Measurements from ENCODE around the gene PSMB3. TPM values are rescaled to one million over a fixed set of nuclear protein-coding genes. Genes with fewer than 3 reads are reported as not detected.

Gene PSMB3
- total and polyA plus RNA-seq, 9 donors = 70.3 to 159 (median 77.1) TPM

DNA sequence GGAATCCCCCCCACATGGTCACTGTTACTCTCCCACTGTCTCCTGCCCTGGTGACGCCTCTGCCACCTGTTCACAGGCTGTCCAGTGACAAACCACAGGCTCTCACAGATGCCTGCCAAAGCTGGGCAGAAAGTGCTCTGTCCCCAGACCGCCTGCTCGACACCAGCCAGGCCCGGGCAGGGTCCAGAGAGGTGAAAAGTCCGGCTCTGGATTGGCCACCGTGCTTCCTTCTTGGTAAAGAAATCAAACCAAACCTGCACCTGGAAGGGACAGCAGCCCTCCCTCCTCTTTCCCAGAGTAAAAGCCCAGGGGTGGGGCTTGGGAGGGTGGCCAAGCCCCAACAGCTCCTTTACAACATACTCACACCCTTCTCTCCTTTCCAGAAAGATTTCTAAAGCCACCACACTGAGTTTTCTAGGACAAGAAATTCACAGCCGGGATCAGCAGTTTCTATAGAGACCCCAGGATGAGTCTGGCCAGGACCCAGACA is 10.6 kb upstream of the PSMB3 start:
- Histone ChIP-seq H3K27ac (ENCODE audit: low read length) (peak overlapping the region; percentile 98), H3K9me3 (replicated peaks; ENCODE audit: control insufficient read depth, low read depth, low read length) (no peaks in the 10 kb centered on the region), H3K4me3 (ENCODE audit: low read length) (no peak overlapping the region), H3K36me3 (ENCODE audit: control insufficient read depth, insufficient read depth, low read length) (peaks cover 29% of the 10 kb centered on the region), H3K27me3 (ENCODE audit: control insufficient read depth, insufficient read depth, low read length) (no peaks in the 10 kb centered on the region), H3K4me1 (ENCODE audit: control insufficient read depth, insufficient read depth, low read length) (peaks cover 59% of the 10 kb centered on the region)
- 13% methylated on average over 4 of the region's 7 CpGs for WGBS (ENCODE audit: insufficient coverage)
- peak; percentile 93 for DNase-seq

DNA sequence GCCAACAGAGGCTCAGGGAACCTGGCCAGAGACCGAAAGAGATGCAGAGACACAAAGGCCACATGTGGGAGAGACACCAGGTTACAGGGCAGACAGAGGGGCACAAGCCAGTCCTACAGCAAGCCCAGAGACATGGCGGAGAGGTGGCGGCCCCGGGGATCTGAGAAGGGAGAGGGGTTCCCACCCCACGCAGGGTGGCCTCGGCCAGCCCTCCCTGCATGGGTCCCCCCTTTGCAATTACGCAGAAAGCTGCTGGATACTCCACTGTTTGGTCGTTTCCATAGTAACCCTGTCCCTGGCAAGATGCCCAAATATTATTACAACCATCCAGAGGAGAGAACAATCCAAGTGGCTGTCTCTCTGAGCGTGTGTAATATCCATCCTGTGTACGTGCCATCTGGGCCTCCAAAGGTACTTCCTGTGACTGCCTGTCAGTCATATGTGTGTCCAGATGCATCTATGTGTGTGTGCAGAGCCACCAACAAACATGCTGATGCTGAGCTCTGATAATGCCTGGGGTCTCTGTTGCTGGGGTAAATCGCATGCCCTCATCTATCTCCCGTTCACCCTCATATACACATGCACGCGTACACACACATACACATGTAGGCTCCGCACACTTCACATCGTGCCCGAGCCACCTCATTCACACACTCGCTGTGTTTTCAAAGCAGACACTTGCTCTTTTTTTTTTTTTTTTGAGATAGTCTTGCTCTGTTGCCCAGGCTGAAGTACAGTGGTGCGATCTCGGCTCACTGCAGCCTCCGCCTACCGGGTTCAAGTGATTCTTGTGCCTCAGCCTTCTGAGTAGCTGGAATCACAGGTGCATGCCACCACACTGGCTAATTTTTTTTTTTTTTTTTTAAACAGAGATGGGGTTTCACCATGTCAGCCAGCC is 9.9 kb upstream of the PSMB3 start:
- DNase-seq = peak; percentile 99
- Histone ChIP-seq H3K4me3 (ENCODE audit: low read length) (peak overlapping the region; percentile 18), H3K4me1 (ENCODE audit: control insufficient read depth, insufficient read depth, low read length) (peaks cover 62% of the 10 kb centered on the region), H3K9me3 (replicated peaks; ENCODE audit: control insufficient read depth, low read depth, low read length) (no peaks in the 10 kb centered on the region), H3K27ac (ENCODE audit: low read length) (peak overlapping the region; percentile 98), H3K27me3 (ENCODE audit: control insufficient read depth, insufficient read depth, low read length) (no peaks in the 10 kb centered on the region), H3K36me3 (ENCODE audit: control insufficient read depth, insufficient read depth, low read length) (peaks cover 26% of the 10 kb centered on the region)
- WGBS (ENCODE audit: insufficient coverage) = 11% methylated on average over 14 of the region's 22 CpGs

DNA sequence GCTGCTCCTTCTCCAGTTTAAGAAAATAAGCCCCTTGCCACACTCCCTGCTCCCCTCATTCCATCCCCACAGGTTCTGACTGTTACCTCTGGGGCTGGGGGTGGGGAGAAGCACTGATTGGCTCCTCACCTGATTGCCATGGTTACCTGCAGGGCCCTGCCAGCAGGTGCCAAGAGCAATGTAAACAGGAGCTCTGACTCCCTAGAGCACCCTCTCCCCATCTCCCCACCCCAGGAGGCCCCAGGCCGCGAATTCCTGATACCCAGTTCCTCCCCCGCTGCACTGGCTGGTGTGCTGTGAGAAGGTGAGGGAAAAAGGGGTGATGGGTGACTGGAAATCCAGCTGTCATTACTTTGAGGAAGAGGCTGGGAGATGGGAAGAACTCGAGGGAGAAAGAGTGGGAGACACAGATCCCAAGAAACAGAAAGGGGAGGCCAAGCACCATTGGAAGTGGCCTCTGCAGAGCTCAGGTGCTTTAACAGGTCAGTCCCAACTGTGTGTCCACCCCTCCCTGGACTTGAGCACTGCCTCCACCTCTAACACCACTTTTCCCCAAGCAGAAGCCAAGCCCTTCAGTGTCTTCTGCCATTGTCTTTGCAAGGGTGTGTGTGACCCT is 8.9 kb upstream of the PSMB3 start:
- no CpG with 5 or more reads among the region's 4 CpGs for WGBS (ENCODE audit: insufficient coverage)
- Histone ChIP-seq H3K27me3 (ENCODE audit: control insufficient read depth, insufficient read depth, low read length) (peaks cover 3% of the 10 kb centered on the region), H3K9me3 (replicated peaks; ENCODE audit: control insufficient read depth, low read depth, low read length) (no peaks in the 10 kb centered on the region), H3K27ac (ENCODE audit: low read length) (peak overlapping the region; percentile 98), H3K4me1 (ENCODE audit: control insufficient read depth, insufficient read depth, low read length) (peaks cover 65% of the 10 kb centered on the region), H3K36me3 (ENCODE audit: control insufficient read depth, insufficient read depth, low read length) (peaks cover 16% of the 10 kb centered on the region), H3K4me3 (ENCODE audit: low read length) (no peak overlapping the region)
- DNase-seq = no peak

DNA sequence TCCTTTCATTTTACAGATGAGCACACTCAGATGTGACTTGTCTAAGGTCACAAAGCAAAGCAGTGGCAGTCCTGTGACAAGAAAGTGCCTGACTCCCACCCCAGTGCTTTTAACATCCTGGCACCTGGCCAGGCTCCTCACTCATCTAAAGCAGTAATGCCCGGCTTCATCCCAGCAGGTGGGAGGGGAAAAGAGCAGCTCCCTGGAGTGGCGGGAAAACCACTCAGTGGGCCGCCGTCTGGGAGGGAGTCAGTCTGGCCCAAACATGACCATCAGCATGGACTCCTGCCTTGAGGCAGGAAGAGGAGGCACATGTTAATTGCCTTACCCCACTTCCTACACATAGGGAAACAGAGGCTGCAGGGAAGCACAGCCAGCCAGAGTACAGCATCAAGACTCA is 7.0 kb upstream of the PSMB3 start:
- H3K27me3 ChIP-seq (ENCODE audit: control insufficient read depth, insufficient read depth, low read length) = peaks cover 7% of the 10 kb centered on the region
- H3K36me3 ChIP-seq (ENCODE audit: control insufficient read depth, insufficient read depth, low read length) = peaks cover 2% of the 10 kb centered on the region
- H3K4me3 ChIP-seq (ENCODE audit: low read length) = no peak overlapping the region
- no peak overlapping the region for H3K27ac ChIP-seq (ENCODE audit: low read length)
- peaks cover 77% of the 10 kb centered on the region for H3K4me1 ChIP-seq (ENCODE audit: control insufficient read depth, insufficient read depth, low read length)
- no peaks in the 10 kb centered on the region for H3K9me3 ChIP-seq (replicated peaks; ENCODE audit: control insufficient read depth, low read depth, low read length)
- no CpG with 5 or more reads among the region's 4 CpGs for WGBS (ENCODE audit: insufficient coverage)
- peak; percentile 39 for DNase-seq

DNA sequence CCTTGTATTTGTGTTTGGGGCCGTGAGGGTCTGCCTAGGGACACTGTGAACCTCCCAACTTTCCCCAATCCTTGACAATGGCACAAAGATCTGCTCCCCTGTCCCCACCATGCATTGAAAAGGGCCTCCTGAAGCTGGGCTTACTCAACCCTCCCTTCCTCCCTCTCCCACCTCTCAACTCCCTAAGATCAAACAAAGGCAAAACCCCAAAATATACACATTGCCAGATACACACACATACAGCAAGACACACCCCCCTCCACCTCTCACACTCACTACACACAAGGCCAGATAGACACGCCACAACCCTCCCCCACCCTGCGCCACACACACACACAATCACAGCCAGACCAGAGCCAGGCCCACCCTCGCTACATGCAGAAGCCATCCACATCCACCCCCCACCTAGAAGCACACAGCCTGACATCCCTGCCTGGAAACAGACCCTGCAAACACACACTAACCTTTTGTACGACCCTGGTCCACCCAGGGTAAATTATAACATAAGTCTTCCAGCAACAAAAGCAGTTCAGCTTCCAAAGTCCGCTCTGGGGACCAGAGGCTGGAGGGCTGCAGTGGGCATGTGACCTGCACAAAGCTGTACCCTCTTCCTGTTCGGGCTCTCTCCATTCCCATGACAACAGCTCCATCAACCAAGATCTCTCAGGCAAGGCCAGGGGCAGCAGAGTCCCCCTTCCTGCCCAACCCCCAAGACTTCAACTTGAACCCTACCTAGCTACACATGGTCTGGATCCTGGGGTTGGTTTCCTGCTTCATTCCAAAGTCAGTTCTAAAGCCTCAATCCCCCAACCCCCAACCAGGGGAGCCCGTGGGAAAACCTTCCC is 6.3 kb upstream of the PSMB3 start:
- 20% methylated on average over 6 of the region's 8 CpGs for WGBS (ENCODE audit: insufficient coverage)
- peak; percentile 50 for DNase-seq
- H3K27ac ChIP-seq (ENCODE audit: low read length) = peak overlapping the region; percentile 60

DNA sequence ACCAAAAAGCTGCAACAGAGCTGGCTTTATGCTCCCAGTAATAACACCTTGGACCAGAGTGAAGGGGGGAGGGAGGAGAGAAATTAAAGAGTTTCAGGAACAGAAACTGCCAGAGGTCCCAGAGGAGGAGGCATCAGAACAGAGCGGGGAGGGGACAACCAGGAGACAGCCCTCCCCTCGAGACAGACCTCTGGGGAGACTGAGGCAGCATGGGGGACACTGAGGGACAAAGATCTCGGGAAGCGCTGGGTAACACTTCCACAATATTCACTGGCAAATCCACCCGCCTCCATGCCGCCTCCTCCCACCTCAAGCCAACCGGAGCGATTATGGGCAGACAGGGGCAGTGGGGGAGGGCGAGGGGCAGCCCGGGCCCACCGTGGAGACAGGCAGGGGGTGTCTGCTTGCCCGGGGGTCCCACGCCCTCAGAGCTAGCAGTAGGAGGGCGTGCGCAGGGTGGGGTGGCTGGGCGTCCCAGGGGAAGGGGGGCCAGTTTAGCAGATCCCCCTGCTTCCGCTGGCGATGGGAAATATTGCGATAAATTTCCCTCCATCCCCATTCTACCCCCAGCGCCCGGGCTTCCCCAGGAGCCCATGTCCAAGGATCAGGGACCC is 5.6 kb upstream of the PSMB3 start:
- H3K27ac ChIP-seq (ENCODE audit: low read length) = peak overlapping the region; percentile 60
- H3K36me3 ChIP-seq (ENCODE audit: control insufficient read depth, insufficient read depth, low read length) = no peaks in the 10 kb centered on the region
- 0% methylated on average over 1 of the region's 21 CpGs for WGBS (ENCODE audit: insufficient coverage)
- DNase-seq = peak; percentile 41
- no peaks in the 10 kb centered on the region for H3K9me3 ChIP-seq (replicated peaks; ENCODE audit: control insufficient read depth, low read depth, low read length)
- peaks cover 10% of the 10 kb centered on the region for H3K27me3 ChIP-seq (ENCODE audit: control insufficient read depth, insufficient read depth, low read length)
- peak overlapping the region; percentile 80 for H3K4me3 ChIP-seq (ENCODE audit: low read length)
- H3K4me1 ChIP-seq (ENCODE audit: control insufficient read depth, insufficient read depth, low read length) = peaks cover 74% of the 10 kb centered on the region

More for the DNA sequence above, 6.3 kb upstream of the PSMB3 start:
- Histone ChIP-seq H3K4me1 (ENCODE audit: control insufficient read depth, insufficient read depth, low read length) (peaks cover 77% of the 10 kb centered on the region), H3K36me3 (ENCODE audit: control insufficient read depth, insufficient read depth, low read length) (no peaks in the 10 kb centered on the region), H3K27me3 (ENCODE audit: control insufficient read depth, insufficient read depth, low read length) (peaks cover 10% of the 10 kb centered on the region), H3K4me3 (ENCODE audit: low read length) (peak overlapping the region; percentile 80), H3K9me3 (replicated peaks; ENCODE audit: control insufficient read depth, low read depth, low read length) (no peaks in the 10 kb centered on the region)

DNA sequence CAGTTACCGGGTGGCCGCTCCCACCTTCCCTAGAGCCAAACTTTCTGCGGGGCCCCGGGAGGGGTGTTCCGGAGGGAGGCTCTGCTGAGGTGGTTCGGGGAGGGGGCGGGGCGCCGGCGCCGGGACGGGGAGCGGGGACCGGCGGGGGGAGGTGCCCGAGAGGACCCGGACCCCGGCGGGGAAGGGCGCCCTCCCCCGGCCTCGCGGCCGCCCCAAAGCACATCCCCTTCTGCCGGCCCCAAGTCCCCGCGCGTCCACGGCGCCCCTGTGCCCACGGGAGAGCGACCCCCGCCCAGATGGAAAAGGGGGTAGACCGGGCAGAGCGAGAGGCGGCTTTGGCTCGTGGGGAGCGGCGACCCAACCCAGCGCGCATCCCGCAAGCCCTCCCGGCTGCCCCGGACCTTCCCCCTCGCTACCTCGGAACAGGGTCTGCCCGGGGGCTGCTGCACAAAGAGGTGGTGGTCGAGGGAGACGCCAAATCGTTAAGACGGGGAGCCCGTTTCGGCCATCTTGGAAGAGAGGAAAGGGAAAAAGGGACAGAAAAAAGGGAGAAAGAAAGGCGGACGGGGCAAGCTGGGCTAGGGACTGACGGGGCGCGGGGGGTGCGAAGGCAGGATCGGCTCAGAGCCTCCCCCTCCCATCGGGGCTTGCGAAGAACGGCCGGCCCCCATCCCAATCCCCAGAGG is 4.9 kb upstream of the PSMB3 start:
- DNase-seq = peak; percentile 82
- peak overlapping the region; percentile 90 for H3K27ac ChIP-seq (ENCODE audit: low read length)
- H3K4me1 ChIP-seq (ENCODE audit: control insufficient read depth, insufficient read depth, low read length) = peaks cover 70% of the 10 kb centered on the region
- H3K4me3 ChIP-seq (ENCODE audit: low read length) = peak overlapping the region; percentile 80
- H3K9me3 ChIP-seq (replicated peaks; ENCODE audit: control insufficient read depth, low read depth, low read length) = no peaks in the 10 kb centered on the region
- H3K27me3 ChIP-seq (ENCODE audit: control insufficient read depth, insufficient read depth, low read length) = peaks cover 10% of the 10 kb centered on the region
- no peaks in the 10 kb centered on the region for H3K36me3 ChIP-seq (ENCODE audit: control insufficient read depth, insufficient read depth, low read length)
- WGBS (ENCODE audit: insufficient coverage) = under 1% methylated on average over 46 of the region's 64 CpGs

DNA sequence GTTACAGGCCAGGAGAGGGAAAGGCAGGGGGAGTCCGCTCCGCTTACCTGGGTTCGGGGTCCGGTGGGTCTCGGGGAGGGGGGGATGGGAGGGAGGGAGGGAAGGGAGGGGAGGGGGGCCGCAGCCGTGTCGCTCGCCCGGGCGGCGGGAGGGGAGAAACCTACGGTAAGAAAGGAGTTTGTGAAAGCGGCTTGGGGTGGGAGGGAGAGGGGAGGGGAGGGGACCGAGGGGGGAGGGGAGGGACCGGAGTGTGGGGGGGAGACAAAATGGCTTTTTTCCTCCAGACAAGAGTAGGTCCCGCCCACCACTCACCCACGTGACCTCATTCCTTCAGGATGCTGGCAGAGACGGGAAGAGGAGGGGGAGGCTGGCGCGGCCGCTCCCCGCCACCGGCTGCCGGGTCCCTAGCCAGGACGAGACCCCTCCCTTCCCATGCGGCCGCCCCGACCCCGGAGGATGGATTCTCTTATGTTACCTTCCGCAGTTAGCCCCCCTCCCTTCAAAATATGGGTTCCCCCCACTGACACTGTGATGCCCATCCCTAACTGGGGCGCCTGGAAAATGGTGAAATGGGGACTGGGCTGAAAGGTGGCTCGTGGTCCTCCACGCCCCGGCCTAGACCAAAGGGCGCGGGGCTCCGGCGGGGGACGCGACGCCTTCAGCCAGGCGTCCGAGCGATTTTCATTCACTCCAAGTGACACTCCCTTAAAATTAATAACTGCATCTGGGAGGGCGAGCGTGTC is 4.2 kb upstream of the PSMB3 start, which contains the start of gene PCGF2:
Gene PCGF2, minus strand, starts transcription at position 188 of the 743 bp plus-strand sequence. CDS start 7,934 bp downstream, outside the sequence.
- H3K9me3 ChIP-seq (replicated peaks; ENCODE audit: control insufficient read depth, low read depth, low read length) = no peaks in the 10 kb centered on the region
- peaks cover 10% of the 10 kb centered on the region for H3K27me3 ChIP-seq (ENCODE audit: control insufficient read depth, insufficient read depth, low read length)
- peaks cover 67% of the 10 kb centered on the region for H3K4me1 ChIP-seq (ENCODE audit: control insufficient read depth, insufficient read depth, low read length)
- DNase-seq = peak; percentile 97
- peak within 1 kb of the TSS; percentile 80 for H3K4me3 ChIP-seq (ENCODE audit: low read length)
- no peaks in the 10 kb centered on the region for H3K36me3 ChIP-seq (ENCODE audit: control insufficient read depth, insufficient read depth, low read length)
- 0% methylated on average over 1 of the region's 47 CpGs for WGBS (ENCODE audit: insufficient coverage)
- peak within 1 kb of the TSS; percentile 93 for H3K27ac ChIP-seq (ENCODE audit: low read length)

DNA sequence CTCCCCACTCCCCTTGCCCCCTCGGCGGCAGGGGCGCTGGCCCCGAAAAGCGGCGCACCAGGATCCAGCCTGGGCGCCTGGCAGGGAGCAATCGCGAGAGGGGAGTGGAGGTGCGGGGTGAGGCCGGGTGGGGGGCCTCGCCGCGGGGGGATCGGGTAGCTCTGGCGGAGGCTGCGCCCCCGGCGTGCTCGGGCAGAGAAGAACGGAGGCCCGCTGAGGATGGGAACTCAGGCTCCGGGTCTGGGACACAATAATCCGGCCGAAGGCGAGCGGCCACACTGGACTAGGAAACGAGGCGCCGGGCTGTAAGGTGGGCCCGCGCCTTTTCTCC is 3.7 kb upstream of the PSMB3 start:
- Histone ChIP-seq H3K9me3 (replicated peaks; ENCODE audit: control insufficient read depth, low read depth, low read length) (no peaks in the 10 kb centered on the region), H3K36me3 (ENCODE audit: control insufficient read depth, insufficient read depth, low read length) (peaks cover 2% of the 10 kb centered on the region), H3K27me3 (ENCODE audit: control insufficient read depth, insufficient read depth, low read length) (peaks cover 10% of the 10 kb centered on the region), H3K27ac (ENCODE audit: low read length) (peak overlapping the region; percentile 93), H3K4me1 (ENCODE audit: control insufficient read depth, insufficient read depth, low read length) (peaks cover 65% of the 10 kb centered on the region), H3K4me3 (ENCODE audit: low read length) (peak overlapping the region; percentile 67)
- DNase-seq = no peak
- under 1% methylated on average over 30 of the region's 32 CpGs for WGBS (ENCODE audit: insufficient coverage)
